Measurements from ENCODE around the gene ALG2. TPM values are rescaled to one million over a fixed set of nuclear protein-coding genes. Genes with fewer than 3 reads are reported as not detected.

ALG2 gene
- polyA plus RNA-seq, 1 donor from 2014 or later = 15.8 TPM

DNA sequence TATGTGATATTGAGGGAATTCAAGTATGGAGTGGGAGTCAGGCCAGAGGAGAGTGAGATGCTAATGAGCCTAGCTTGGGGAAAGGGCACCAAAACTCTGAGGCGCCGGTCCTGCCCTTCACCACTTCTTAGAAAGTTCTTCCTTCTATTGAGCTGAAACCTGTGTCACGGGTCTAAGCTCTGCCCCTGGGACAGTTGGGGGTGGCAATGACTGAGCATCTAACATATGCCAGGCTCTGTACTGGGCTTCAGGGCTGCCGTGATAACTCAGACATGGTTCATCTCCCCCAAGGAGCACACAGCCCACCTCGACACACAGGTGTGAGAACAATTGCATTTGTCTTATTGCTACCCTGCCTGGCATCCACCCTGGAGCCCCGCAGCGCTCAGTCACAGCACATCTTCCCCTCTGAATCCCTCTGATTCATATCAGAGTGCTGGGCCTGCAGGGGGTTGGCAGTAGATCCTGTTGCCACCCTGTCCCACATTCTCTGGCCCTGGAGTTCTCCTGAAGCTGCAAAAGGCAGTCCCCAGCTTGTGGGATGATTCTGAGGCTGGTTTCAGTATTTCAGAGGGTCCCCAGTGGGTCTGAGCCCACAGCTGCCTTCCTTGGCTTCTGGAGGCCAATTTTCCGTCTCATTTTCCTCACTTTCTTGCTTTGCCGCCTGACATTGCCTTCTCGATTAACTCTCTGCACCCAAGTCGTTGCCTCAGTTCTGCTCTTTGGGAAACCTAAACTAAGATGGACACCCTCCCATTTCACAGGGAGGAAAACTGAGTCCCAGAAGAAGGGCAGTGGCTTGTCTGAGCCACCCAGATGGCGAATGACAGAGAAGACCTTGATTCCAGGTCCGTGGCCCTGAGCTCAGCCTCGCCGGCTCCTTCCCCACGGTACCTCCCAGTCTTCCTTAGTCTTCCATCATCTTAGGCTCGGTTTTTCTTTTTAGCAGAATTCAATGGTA, 42.5 kb downstream of the ALG2 start:
- no peaks in the 10 kb centered on the region for H3K36me3 ChIP-seq (ENCODE audit: insufficient read depth, low read length)
- H3F3A ChIP-seq (ENCODE audit: insufficient read depth, low read length, poor library complexity, severe bottlenecking) = no peaks in the 10 kb centered on the region
- H2AFZ ChIP-seq (ENCODE audit: low read depth, low read length) = no peak overlapping the region
- H3K27me3 ChIP-seq (ENCODE audit: insufficient read depth, low read depth, low read length) = no peaks in the 10 kb centered on the region
- H3K27ac ChIP-seq (ENCODE audit: low read length) = no peak overlapping the region
- H4K20me1 ChIP-seq (ENCODE audit: insufficient read depth) = no peaks in the 10 kb centered on the region
- H3K9ac ChIP-seq (ENCODE audit: low read length) = no peak overlapping the region
- no peak overlapping the region for H3K4me2 ChIP-seq (ENCODE audit: low read length)
- H3K4me3 ChIP-seq (ENCODE audit: low read length) = no peak overlapping the region
- no peaks in the 10 kb centered on the region for H3K9me3 ChIP-seq (ENCODE audit: low read length)
- H3K9me2 ChIP-seq (ENCODE audit: insufficient read depth, low read length) = no peaks in the 10 kb centered on the region
- TF ChIP-seq POLR2AphosphoS5 (IDR thresholded peaks at IDR 0.05) (no peak), TAF1 (IDR thresholded peaks at IDR 0.05; ENCODE audit: low read depth) (no peak), EP300 (conservative IDR thresholded peaks at IDR 0.05; ENCODE audit: poor library complexity, severe bottlenecking) (no peak), SMC3 (conservative IDR thresholded peaks at IDR 0.05; ENCODE audit: poor library complexity) (no peak), MXI1 (conservative IDR thresholded peaks at IDR 0.05; ENCODE audit: poor library complexity, severe bottlenecking) (no peak), EZH2 (IDR thresholded peaks at IDR 0.05; ENCODE audit: borderline replicate concordance, insufficient read depth, low read length, poor library complexity, severe bottlenecking) (no peak)
- TF ChIP-seq, protein P1, sequence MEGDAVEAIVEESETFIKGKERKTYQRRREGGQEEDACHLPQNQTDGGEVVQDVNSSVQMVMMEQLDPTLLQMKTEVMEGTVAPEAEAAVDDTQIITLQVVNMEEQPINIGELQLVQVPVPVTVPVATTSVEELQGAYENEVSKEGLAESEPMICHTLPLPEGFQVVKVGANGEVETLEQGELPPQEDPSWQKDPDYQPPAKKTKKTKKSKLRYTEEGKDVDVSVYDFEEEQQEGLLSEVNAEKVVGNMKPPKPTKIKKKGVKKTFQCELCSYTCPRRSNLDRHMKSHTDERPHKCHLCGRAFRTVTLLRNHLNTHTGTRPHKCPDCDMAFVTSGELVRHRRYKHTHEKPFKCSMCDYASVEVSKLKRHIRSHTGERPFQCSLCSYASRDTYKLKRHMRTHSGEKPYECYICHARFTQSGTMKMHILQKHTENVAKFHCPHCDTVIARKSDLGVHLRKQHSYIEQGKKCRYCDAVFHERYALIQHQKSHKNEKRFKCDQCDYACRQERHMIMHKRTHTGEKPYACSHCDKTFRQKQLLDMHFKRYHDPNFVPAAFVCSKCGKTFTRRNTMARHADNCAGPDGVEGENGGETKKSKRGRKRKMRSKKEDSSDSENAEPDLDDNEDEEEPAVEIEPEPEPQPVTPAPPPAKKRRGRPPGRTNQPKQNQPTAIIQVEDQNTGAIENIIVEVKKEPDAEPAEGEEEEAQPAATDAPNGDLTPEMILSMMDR (IDR thresholded peaks at IDR 0.05; ENCODE audit: poor library complexity, severe bottlenecking) = no peak
- TF ChIP-seq, protein P2, sequence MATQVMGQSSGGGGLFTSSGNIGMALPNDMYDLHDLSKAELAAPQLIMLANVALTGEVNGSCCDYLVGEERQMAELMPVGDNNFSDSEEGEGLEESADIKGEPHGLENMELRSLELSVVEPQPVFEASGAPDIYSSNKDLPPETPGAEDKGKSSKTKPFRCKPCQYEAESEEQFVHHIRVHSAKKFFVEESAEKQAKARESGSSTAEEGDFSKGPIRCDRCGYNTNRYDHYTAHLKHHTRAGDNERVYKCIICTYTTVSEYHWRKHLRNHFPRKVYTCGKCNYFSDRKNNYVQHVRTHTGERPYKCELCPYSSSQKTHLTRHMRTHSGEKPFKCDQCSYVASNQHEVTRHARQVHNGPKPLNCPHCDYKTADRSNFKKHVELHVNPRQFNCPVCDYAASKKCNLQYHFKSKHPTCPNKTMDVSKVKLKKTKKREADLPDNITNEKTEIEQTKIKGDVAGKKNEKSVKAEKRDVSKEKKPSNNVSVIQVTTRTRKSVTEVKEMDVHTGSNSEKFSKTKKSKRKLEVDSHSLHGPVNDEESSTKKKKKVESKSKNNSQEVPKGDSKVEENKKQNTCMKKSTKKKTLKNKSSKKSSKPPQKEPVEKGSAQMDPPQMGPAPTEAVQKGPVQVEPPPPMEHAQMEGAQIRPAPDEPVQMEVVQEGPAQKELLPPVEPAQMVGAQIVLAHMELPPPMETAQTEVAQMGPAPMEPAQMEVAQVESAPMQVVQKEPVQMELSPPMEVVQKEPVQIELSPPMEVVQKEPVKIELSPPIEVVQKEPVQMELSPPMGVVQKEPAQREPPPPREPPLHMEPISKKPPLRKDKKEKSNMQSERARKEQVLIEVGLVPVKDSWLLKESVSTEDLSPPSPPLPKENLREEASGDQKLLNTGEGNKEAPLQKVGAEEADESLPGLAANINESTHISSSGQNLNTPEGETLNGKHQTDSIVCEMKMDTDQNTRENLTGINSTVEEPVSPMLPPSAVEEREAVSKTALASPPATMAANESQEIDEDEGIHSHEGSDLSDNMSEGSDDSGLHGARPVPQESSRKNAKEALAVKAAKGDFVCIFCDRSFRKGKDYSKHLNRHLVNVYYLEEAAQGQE (IDR thresholded peaks at IDR 0.05; ENCODE audit: borderline replicate concordance) = no peak
- no peaks in the 10 kb centered on the region for H3K79me2 ChIP-seq (replicated peaks; ENCODE audit: insufficient read depth, low read length)

DNA sequence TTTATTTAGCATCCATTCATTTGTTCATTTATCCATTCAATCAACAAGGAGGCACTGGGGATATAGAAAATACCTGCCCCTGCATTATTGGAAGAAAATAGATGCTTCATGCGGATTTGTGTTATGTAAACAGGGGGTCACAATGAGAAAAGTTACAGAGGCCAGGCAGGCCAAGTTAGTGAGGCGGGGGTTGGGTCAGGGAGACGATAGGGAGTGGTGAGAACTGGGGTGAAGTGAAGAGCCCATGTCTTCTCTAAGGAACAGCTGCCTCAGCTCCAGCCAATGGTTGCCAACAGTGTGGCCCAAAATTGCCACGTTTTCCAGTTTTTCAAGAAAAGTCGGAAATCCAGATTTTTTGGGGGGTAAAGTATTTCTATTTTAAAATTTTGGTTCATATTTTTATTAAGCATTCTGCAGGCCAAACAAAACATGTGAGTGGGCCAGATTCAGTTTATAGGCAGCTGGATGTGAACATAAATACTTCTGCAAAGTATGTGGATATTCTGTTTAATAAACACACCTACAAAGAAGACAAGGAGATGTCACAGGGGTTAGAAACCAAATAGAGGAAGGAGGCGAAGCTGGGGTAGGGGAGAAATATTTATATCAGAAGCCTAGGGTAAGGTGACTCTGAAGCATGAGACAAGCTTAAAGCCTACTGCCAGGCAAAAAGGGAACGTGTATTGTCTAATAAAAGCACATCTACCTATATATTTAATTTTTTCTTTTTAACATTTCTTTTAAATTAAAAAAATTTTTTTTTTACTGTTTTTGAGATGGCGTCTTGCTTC, 44.0 kb downstream of the ALG2 start:
- H3K9me3 ChIP-seq (ENCODE audit: low read length) = no peaks in the 10 kb centered on the region

More for the DNA sequence above, 44.0 kb downstream of the ALG2 start:
- TF ChIP-seq EP300 (conservative IDR thresholded peaks at IDR 0.05; ENCODE audit: poor library complexity, severe bottlenecking) (no peak), RAD21 (conservative IDR thresholded peaks at IDR 0.05) (no peak), MXI1 (conservative IDR thresholded peaks at IDR 0.05; ENCODE audit: poor library complexity, severe bottlenecking) (no peak), EZH2 (IDR thresholded peaks at IDR 0.05; ENCODE audit: borderline replicate concordance, insufficient read depth, low read length, poor library complexity, severe bottlenecking) (no peak), TAF1 (IDR thresholded peaks at IDR 0.05; ENCODE audit: low read depth) (no peak), SMC3 (conservative IDR thresholded peaks at IDR 0.05; ENCODE audit: poor library complexity) (no peak), POLR2AphosphoS5 (IDR thresholded peaks at IDR 0.05) (no peak)
- TF ChIP-seq, protein P2 (IDR thresholded peaks at IDR 0.05; ENCODE audit: borderline replicate concordance) = no peak
- TF ChIP-seq, protein P1 (IDR thresholded peaks at IDR 0.05; ENCODE audit: poor library complexity, severe bottlenecking) = no peak
- H3K27ac ChIP-seq (ENCODE audit: low read length) = no peak overlapping the region
- no peaks in the 10 kb centered on the region for H3K27me3 ChIP-seq (ENCODE audit: insufficient read depth, low read depth, low read length)
- no peaks in the 10 kb centered on the region for H3K9me2 ChIP-seq (ENCODE audit: insufficient read depth, low read length)
- no peak overlapping the region for H3K4me3 ChIP-seq (ENCODE audit: low read length)
- no peaks in the 10 kb centered on the region for H4K20me1 ChIP-seq (ENCODE audit: insufficient read depth)
- no peak overlapping the region for H2AFZ ChIP-seq (ENCODE audit: low read depth, low read length)
- H3K9ac ChIP-seq (ENCODE audit: low read length) = no peak overlapping the region
- H3K79me2 ChIP-seq (replicated peaks; ENCODE audit: insufficient read depth, low read length) = no peaks in the 10 kb centered on the region
- H3K4me2 ChIP-seq (ENCODE audit: low read length) = no peak overlapping the region
- H3K36me3 ChIP-seq (ENCODE audit: insufficient read depth, low read length) = no peaks in the 10 kb centered on the region
- H3F3A ChIP-seq (ENCODE audit: insufficient read depth, low read length, poor library complexity, severe bottlenecking) = no peaks in the 10 kb centered on the region
